ENCODE data around the gene IL3RA.

Gene IL3RA

DNA sequence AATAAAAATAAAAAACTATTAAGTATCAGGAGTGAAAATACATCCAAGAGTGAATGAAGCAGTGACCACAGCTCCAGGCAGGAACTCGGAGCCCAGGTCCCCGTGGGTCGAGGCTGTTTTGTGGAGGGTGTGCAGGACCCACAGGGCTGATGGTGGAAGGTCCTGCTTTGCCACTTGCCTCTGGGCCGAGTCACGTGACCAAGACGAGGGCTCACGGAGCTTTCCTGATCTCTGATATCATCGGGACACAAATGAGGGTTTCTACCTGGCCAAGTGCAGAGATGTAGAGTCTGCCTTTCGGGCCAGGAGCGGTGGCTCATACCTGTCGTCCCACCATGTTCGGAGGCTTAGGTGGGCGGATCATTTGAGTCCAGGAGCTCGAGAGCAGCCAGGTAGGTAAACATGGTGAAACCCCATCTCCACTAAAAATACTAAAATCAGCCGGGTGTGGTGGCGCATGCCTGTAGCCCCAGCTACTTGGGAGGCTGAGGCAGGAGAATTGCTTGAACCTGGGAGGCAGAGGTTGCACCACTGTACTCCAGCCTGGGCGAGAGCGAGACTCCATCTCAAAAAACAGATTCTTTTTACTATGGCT is 48.2 kb downstream of the IL3RA start:
- no peak for DNase-seq (ENCODE audit: low spot score)

- no peak for DNase-seq (ENCODE audit: low spot score)
Measured at GRCh38 chrX:1385253-1386223, 49.0 kb downstream of the IL3RA start.

DNA sequence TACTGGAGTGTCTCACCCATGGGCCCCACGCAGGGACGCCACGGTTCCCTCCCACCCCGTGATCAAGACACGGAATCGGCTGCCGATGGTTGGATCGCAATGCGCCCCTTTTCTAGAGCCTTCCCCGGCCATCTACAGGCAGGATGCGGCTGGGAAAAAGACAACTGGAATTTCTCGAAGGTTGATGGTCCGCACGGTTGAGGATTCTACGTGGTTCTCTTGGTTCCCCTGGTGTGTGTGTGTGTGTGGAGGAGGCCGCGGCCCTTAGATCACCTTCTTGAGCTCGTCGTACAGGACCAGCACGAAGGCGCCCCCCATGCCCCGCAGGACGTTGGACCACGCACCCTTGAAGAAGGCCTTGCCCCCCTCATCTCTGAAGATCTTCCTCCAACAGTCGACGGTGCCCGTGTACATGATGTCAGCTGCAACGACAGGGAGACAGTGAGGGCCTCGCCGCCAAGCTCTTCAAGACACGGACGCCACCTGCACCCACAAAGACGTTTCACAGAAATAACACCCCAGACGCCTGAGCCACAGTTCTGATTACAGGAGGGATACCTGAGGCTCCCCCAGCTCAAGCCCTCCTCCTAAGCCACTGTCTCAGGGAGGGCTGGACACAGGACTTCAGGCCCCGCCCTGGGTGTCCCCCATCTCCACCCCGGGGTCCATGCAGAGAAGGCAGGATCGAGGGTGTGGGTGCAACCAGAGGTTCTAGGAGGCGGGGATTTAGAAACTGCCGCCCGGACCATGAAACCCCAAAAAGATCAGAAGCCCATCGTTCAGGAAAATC is 49.9 kb downstream of the IL3RA start:
- no peak for DNase-seq (ENCODE audit: low spot score)

DNA sequence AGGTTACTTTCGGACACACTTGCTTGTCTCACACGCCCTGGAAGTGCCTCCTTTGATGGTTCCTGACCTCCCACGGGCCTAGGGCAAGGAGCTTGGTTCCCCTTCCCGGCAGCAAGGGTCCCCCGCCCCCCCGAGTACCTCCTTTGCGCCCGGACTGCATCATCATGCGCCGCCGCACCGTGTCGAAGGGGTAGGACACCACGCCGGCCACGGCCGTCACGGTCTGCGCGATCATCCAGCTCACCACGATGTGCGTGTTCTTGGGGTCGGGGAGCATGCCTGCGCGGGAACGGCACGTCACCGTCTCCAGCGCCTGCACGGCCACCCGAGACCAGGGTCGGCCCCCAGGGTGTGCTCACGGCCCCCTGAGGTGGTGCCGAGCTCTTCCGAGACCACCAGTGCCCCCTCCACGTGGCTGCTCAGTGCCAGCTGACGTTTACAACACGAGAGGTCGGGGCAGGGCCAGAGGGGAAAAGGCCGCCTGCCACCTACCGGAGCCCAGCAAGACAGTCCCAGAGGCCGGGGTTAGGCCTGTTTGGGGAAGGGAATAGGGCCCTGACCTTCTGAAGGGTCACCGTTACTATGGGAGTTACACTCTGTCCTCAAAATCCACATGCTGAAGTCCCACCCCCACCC is 50.7 kb downstream of the IL3RA start:
- no peak for DNase-seq (ENCODE audit: low spot score)

GRCh38 chrX:1388651-1389050 is 52.1 kb downstream of the IL3RA start:
- DNase-seq (ENCODE audit: low spot score), result no peak

DNA sequence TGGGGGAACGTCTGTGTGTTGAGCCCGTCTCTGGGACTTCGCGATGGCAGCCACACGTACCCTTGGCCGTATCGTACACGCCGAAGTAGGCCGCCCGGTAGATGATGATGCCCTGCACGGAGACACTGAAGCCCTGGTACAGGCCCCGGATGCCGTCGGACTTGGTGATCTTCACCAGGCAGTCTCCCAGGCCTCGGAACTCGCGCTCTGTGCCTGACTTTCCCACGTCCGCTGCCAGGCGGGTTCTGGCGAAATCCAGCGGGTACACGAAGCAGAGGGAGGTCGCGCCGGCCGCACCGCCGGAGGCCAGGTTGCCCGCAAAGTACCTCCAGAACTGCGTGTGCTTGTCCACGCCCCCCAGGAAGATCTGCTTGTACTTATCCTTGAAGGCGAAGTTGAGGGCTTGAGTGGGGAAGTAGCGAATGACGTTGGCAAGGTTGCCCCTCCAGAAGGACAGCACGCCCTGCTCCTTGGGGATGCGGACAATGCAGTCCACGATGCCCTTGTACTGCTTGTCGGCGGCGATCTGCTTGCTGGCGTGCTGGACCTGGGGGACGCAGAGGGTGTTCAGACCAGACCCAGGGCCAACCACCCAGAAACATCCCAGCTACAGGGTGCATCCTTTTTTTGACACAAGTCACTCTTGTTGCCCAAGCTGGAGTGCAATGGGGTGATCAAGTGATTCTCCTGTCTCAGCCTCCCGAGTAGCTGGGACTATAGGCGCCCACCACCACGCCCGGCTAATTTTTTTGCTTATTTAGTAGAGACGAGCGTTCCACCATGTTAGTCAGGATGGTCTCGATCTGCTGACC is 52.8 kb downstream of the IL3RA start:
- no peak for DNase-seq (ENCODE audit: low spot score)

DNA sequence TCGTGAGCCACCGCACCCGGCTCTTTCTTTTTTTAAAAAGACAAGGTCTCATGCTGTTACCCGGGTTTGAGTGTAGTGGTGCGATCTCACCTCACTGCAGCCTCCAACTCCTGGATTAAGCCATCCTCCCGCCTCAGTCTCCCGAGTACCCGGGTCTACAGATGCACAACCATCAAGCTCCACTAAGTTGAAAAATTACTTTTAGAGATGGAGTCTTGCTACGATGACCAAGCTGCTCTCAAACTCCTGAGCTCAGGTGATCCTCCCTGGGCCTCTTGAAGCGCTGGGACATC is 53.4 kb downstream of the IL3RA start:
- DNase-seq (ENCODE audit: low spot score), result no peak

DNA sequence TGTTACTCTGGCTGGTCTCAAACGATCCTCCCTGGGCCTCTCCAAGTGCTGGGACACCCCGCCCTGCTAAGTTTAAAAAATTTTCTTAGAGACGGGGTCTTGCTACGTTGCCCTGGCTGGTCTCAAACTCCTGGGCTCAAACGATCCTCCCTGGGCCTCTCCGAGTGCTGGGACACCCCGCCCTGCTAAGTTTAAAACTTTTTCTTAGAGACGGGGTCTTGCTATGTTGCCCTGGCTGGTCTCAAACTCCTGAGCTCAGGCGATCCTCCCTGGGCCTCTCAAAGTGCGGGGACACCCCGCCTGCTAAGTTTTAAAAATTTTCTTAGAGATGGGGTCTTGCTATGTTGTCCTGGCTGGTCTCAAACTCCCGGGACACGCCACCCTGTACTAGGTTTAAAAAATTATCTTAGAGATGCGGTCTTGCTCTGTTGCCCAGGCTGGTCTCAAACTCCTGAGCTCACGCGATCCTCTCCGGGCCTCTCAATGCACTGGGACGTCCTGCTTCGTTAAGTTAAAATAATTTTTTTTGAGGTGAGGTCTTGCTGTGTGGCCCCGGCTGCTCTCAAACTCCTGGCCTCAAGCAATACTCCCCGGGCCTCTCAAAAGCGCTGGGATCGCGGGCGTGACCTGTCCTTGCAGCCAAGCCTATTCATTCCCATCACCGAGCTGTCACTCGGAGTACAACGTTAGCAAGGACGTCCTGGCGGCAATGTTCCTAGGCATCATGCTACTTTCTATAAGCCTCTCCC is 54.2 kb downstream of the IL3RA start:
- no peak for DNase-seq (ENCODE audit: low spot score)

GRCh38 chrX:1391370-1391706 is 54.8 kb downstream of the IL3RA start:
- DNase-seq (ENCODE audit: low spot score), result no peak

DNA sequence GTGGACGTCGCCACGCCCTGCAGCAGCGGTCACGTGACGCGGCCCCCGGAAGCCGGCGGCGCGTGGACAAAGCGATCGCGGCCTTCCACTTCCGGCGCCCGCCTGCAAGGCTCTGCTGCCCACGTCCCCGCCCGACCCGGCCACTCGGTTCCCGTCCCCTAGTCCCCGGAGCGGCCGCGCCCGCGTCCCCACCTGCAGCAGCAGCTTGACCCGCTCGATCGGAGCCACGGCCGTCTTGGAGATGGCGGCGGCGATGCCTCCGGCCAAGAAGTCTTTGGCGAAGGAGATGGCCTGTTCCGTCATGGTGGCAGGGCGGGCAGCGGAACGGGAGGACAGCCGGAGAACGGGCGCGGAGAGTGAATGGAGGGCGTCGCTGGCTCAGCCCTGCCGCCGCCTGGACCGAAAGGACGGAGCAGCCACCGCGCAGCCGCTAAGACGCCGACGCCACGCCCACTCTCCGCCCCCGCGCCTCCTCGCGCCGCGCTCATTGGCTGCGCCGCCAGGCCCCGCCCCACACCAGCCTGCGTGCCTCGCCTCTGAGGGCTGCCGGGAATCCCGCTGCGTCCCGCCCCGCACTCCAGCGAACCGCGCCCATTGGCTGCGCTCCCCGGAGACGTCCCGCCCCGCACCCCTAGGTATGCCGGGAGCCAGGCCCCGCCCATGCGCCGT is 55.3 kb downstream of the IL3RA start, which contains the start of gene SLC25A6:
Gene SLC25A6, minus strand, starts transcription at position 407 of the 669 bp plus-strand sequence. Its CDS starts 104 bp downstream, at position 303.
- DNase-seq (ENCODE audit: low spot score), result peak; percentile 97

- peak; percentile 54 for DNase-seq (ENCODE audit: low spot score)
Measured at GRCh38 chrX:1392376-1393068, 55.9 kb downstream of the IL3RA start.

GRCh38 chrX:1393871-1394615 is 57.5 kb downstream of the IL3RA start:
- DNase-seq (ENCODE audit: low spot score), result no peak

DNA sequence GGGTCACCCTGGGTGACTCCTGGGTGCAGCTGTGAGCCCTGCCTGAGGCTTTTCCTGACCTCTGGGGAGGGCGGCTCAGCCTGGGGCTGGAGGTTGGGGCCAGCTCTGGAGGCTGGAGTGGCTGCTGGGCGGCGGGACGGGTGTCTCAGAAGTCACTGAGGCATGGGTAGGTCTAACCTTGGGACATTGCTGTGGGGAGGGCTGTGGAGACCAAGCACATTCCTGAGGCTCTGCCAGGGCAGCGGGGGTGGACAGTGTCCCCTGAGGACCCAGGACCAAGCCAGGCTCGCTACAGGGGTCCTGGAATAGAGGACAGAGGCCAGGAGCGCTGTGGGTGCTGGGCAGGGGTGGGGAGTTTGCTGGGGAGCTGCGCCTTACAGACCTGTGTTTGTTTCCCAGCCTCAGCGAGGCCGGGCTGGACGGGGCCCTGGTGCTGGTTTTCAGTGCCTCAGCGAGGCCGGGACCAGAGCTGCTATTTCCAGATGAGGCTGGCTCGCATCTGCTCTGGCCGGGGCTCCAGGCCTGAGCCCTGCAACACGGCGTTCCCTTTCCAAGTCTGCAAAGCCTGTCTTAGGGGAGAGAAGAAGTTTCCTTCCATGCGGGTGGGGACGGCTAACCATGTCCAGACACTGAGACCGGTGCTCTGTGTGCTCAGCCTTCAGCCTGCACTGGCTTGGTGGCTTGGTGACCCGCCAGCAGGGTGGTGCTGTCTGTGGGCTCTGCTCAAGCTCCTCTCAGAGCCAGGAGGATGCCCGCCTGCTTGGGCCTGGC is 58.3 kb downstream of the IL3RA start:
- peak; percentile 40 for DNase-seq (ENCODE audit: low spot score)

DNA sequence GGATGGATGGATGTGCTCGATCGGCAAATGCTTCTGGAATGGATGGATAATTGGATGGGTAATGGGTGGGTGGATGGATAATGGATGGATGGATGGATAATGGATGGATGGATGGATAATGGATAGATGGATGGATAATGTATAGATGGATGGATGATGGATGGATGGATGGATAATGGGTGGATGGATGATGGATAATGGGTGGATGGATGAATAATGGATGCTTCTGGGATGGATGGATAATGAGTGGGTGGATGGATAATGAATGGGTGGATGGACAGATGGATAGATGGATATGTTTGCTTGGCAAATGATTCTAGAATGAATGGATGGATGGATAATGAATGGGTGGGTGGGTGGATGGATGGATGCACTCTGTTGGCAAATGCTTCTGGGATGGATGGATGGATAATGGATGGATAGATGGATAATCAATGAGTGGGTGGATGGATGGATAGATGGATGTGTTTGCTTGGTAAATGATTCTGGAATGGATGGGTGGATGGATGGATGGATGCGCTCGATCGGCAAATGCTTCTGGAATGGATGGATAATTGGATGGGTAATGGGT is 59.1 kb downstream of the IL3RA start:
- DNase-seq (ENCODE audit: low spot score), result no peak

DNA sequence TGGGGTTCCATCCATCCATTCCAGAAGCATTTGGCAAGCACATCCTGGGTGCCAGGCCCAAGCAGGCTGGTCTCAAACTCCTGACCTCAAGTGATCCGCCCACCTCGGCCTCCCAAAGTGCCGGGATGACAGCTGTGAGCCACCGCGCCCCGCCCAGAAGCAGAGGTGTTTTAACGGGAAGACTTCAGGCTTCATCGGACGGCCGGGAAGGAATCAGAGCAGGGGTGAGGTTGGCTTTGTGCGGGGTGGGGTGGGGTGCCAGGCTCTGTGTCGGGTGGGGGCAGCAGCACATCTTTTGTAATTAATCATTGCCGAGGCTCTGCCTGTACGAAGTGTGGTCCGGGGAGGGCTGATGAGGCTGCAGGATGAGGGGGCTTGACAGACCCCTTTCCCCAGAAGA is 60.4 kb downstream of the IL3RA start:
- DNase-seq (ENCODE audit: low spot score), result no peak

DNA sequence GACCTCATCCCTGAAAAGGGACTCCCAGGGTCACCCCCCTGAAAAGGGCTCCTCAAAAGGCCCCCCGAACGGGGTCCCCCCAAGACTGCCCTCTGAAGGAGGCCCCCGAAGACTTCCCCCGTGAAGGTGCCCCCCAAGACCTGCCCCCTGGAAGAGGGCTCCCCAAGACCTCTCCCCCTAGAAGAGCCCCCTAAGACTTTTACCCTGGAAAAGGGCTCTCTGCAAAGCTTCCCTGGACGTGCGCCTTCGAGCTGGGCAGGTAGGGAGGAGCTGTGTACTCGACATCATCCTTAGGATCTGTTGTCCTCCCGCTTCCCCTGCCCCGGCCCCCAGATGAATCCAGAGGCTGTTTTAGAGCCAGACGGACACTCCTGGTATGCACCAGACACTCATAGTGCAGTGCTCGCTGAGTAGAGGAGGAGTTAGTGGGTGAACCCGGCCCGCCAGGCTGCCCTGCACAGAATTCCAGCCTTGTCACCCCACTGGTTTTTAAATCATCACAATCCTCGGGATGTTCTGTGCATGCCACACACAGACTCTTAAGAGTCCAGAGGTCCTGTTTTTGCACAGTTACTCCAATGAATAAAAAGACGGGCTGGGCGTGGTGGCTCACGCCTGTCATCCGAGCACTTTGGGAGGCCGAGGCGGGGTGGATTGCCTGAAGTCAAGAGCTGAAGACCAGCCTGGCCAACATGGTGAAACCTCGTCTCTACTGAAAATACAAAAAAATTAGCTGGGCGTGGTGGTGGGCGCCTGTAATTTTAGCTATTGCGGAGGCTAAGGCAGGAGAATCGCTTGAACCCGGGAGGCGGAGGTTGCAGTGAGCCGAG is 61.1 kb downstream of the IL3RA start:
- no peak for DNase-seq (ENCODE audit: low spot score)
